GM20000 (cell line): ENCODE results near the gene KIF4B.
A peak's percentile ranks its signal among the peaks of the same experiment; 100 is the strongest.

Experiments
- DNase-seq: peaks from one replicate; pipeline ENCODE4 v3.0.0; 2012; ENCODE audit warnings: low spot score
- TF ChIP-seq, protein P1 (sequence below): IDR thresholded peaks from 2 replicates; pipeline ENCODE4 v1.5.1; 2012; ENCODE audit warnings: mild to moderate bottlenecking, control low read depth; ENCODE audit errors: extremely low read depth, missing control alignments

KIF4B gene, protein sequence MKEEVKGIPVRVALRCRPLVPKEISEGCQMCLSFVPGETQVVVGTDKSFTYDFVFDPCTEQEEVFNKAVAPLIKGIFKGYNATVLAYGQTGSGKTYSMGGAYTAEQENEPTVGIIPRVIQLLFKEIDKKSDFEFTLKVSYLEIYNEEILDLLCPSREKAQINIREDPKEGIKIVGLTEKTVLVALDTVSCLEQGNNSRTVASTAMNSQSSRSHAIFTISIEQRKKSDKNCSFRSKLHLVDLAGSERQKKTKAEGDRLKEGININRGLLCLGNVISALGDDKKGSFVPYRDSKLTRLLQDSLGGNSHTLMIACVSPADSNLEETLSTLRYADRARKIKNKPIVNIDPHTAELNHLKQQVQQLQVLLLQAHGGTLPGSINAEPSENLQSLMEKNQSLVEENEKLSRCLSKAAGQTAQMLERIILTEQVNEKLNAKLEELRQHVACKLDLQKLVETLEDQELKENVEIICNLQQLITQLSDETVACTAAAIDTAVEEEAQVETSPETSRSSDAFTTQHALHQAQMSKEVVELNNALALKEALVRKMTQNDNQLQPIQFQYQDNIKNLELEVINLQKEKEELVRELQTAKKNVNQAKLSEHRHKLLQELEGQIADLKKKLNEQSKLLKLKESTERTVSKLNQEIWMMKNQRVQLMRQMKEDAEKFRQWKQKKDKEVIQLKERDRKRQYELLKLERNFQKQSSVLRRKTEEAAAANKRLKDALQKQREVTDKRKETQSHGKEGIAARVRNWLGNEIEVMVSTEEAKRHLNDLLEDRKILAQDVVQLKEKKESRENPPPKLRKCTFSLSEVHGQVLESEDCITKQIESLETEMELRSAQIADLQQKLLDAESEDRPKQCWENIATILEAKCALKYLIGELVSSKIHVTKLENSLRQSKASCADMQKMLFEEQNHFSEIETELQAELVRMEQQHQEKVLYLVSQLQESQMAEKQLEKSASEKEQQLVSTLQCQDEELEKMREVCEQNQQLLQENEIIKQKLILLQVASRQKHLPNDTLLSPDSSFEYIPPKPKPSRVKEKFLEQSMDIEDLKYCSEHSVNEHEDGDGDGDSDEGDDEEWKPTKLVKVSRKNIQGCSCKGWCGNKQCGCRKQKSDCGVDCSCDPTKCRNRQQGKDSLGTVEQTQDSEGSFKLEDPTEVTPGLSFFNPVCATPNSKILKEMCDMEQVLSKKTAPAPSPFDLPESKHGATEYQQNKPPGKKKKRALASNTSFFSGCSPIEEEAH

DNA sequence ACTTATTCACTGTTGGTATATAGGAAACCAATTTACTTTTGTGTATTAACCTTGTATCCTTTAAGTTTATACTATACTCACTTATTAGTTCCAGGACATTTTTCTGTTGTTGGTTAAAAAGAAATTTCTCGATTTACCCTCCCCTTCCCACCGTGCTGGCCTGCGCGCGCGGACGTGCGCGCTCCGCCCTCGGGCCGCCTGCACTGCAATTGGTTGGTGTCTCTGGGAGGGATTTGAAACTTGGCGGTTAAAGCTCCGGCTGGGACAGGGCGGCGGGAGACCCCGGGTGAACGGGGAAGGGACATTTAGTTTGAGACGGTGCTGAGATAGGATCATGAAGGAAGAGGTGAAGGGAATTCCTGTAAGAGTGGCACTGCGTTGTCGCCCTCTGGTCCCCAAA is at the start of gene KIF4B:
TSS of gene KIF4B (plus strand) at position 230 of the 400 bp plus-strand sequence. CDS start at position 335, 105 bp downstream.
- DNase-seq, result no peak
- TF ChIP-seq, protein P1, sequence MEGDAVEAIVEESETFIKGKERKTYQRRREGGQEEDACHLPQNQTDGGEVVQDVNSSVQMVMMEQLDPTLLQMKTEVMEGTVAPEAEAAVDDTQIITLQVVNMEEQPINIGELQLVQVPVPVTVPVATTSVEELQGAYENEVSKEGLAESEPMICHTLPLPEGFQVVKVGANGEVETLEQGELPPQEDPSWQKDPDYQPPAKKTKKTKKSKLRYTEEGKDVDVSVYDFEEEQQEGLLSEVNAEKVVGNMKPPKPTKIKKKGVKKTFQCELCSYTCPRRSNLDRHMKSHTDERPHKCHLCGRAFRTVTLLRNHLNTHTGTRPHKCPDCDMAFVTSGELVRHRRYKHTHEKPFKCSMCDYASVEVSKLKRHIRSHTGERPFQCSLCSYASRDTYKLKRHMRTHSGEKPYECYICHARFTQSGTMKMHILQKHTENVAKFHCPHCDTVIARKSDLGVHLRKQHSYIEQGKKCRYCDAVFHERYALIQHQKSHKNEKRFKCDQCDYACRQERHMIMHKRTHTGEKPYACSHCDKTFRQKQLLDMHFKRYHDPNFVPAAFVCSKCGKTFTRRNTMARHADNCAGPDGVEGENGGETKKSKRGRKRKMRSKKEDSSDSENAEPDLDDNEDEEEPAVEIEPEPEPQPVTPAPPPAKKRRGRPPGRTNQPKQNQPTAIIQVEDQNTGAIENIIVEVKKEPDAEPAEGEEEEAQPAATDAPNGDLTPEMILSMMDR, result no peak

DNA sequence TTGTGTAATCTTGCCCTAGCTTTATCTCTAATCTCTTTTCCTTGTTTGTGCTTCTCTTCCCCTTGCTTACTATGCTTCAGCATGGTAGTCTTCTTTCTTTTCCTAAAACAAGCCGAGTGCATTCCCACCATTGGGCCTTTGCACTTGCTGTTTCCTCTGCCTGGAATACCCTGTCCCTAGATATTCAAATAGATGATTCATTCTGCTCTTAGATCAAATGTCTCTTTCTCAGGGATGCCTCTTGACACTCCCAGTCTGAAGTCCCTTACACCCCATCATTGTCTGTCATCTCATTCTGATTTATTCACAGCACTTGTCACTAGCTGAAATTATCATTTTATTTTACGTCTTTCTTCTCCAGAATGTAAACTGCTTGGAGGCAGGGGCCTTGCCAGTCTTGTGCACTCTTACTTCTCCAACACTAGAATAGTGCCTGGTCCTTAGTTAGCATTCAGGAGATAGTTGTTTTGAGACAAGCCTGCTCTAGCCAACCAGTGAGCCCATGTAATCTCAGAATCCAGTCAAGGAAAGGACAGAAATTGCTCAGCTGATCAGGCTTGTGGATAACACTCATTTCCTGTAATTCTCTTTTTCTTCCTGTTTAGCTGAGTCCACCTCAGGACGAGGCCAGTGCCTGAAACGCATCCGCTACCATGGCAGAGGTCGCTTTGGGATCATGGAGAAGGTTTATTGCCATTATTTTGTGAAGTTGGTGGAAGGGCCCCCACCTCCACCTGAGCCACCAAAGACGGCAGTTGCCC is 47.3 kb upstream of the KIF4B start:
- TF ChIP-seq, protein P1, result no peak
- no peak for DNase-seq

DNA sequence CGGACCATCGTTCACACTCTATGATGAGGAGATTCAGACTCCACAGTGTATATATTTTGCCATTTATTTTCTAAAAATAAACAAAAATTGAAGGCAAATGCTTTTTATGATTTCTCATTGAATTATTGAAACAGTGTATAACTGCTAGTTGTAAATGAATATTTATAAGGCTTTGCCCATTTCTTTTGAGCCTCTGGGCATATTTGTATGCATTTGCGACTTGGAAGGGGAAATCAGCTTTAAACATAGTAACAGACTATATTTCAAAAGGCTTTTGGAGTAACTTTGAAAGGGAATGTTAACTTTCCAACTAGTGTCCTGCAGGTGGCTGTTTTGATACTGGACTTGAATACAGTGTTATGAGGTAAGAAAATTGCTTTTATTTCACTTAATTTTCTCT is 46.7 kb upstream of the KIF4B start:
- TF ChIP-seq, protein P1, result no peak
- no peak for DNase-seq

DNA sequence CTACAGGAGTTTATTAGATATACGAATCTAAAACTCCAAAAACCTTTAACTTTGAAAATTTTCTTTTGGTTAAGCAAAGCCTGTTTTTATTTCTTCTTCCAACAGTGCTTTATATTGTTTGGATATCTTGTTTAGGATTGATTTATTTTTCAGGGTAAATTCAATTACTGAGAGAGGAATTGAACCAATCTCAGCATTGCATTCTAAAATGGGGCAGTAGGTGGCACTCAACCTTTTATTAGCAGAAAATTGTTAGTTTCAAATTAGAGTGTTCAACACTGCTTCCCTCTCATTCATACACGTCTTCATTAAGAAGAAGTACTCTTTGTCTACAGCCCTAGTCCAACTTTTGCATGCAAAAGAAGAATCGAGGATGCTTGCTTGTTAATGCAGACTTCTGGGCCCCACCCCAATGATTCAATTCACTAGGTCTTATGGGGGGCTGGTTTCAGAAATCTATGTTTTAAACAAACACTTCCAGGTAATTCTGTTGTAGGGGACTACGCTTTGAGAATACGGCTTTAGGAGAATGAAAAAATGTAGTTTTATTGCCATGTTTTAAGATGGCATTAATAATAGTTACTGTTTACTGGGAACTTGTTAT is 46.0 kb upstream of the KIF4B start:
- TF ChIP-seq, protein P1, result no peak

DNA sequence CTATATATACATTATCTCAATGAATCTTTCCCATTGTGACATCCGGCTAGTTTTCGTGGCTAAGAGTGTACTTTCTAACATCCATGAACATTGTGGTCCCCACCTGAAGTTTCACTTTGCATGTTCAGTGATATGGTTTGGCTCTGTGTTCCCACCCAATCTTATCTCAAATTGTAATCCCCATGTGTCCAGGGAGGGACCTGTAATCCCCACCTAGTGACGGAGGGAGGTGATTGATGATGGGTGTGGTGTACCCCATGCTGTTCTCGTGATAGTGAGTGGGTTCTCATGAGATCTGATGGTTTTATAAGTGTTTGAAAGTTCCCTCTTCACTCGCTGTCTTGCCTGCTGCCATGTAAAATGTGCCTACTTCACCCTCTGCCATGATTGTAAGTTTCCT is 44.6 kb upstream of the KIF4B start:
- TF ChIP-seq, protein P1, result no peak
- DNase-seq, result no peak

More for the DNA sequence above, 46.0 kb upstream of the KIF4B start:
- DNase-seq, result peak; percentile 14

DNA sequence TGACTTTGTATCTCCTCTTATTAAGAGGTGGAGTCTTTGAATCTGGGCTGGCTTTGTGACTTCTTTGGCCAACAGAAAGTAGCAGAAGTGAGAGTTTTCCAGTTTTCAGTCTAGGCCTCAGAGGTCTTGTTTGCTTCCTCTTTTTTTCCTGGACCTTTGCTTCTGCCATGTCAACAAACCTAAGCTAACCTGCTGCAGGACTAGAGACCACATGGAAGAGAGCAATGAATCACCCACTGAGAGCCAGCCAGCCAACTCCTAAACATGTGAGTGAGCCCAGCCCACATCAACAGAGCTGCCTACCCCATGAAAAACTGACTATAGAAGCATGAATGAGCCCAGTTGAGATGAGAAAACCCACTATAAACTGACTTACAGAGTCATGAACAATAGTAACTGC is 42.8 kb upstream of the KIF4B start:
- no peak for DNase-seq

More for the DNA sequence above, 42.8 kb upstream of the KIF4B start:
- TF ChIP-seq, protein P1, result no peak
